ENCODE results near the gene JMJD1C.

JMJD1C gene

DNA sequence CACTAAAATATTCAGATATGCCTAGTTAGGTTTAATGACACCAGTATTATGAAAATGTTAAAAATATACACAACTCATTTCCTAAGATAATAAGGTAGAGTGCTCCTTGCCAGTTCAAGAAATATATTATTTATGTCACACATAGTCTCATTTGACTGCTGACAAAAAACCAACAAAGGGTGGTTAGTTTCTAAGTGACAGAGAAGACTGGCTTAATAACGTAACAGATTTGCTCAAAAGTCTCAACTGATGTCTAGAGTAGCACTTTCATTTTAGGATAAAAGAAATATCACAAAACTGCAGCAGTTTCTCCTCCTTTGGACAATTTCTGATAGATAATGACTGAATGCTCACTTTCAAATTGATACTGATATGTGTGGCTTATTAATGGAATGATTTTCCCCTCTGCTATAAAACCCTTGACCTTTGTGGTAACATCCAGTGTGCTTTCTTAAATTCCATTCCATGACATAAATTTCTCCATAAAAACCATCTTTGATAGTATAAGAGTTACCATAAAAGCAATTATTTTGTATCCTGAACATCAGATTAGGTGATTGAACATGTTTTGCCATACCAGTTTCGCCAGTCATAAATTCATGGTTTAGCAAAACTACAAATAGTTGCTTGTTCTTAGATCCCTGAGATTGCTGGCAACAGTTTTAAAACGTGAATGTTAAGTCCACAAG, 238.4 kb downstream of the JMJD1C start:
- TF ChIP-seq, protein P1, sequence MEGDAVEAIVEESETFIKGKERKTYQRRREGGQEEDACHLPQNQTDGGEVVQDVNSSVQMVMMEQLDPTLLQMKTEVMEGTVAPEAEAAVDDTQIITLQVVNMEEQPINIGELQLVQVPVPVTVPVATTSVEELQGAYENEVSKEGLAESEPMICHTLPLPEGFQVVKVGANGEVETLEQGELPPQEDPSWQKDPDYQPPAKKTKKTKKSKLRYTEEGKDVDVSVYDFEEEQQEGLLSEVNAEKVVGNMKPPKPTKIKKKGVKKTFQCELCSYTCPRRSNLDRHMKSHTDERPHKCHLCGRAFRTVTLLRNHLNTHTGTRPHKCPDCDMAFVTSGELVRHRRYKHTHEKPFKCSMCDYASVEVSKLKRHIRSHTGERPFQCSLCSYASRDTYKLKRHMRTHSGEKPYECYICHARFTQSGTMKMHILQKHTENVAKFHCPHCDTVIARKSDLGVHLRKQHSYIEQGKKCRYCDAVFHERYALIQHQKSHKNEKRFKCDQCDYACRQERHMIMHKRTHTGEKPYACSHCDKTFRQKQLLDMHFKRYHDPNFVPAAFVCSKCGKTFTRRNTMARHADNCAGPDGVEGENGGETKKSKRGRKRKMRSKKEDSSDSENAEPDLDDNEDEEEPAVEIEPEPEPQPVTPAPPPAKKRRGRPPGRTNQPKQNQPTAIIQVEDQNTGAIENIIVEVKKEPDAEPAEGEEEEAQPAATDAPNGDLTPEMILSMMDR (conservative IDR thresholded peaks at IDR 0.05) = no peak
- no peak for TF ChIP-seq ZFX (IDR thresholded peaks at IDR 0.05)
- H3K27ac ChIP-seq = no peak overlapping the region

DNA sequence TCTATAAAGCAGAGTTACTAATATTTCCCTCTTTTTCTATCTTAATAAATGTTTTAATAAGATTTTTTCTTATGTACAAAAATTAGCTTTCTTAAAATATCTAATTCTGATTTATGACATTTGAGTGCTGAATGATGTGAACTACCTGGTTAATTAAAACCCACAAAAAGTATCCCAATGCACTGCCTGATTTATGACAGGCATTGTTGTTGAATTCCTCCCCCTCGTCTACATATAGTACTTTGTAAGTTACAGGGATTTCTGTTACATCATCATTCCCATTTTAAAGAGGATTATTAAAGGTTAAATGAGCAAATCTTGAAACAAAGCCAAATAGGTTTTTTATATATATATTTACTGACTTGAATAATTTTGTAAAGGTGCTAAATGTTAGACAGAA, 241.5 kb downstream of the JMJD1C start:
- TF ChIP-seq, protein P1 (conservative IDR thresholded peaks at IDR 0.05) = no peak
- no peak for TF ChIP-seq ZFX (IDR thresholded peaks at IDR 0.05)
- no peak overlapping the region for H3K27ac ChIP-seq

DNA sequence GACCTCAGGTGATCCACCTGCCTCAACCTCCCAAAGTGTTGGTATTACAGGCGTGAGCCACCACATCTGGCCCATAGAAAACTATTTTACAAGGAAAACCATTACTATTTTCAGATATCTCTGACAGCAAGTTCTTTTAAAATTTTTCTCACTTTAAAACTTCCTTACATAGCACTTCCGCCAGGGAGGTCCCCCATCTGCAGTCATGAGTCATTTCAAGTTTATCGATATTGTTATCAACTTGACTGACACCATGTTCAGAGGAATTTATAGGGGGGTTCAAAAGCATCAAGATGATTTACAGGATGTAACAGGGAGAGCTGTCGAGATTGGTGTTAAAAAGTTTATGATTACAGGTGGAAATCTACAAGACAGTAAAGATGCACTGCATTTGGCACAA, 243.8 kb downstream of the JMJD1C start:
- no peak for TF ChIP-seq ZFX (IDR thresholded peaks at IDR 0.05)
- TF ChIP-seq, protein P1 (conservative IDR thresholded peaks at IDR 0.05) = no peak
- no peak overlapping the region for H3K27ac ChIP-seq

DNA sequence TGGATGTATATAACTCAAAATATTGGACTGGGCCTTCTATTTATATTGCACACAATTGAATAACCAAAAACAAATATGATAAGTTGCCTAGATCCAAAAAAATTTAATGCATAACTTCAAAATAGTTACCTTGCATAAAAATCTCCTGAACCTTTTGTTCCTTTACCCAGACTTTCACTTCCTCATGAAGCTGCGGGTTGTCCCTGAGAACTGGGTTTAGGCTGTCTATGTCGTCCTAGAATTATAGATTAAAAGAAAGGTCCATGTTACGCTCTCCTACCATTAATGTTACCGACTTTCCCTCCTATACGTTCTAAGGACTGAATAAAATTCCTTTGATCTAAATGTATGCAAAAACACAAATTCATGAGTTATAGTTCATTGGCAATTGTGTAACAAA, 246.0 kb downstream of the JMJD1C start:
- no peak overlapping the region for H3K27ac ChIP-seq
- no peak for TF ChIP-seq ZFX (IDR thresholded peaks at IDR 0.05)
- TF ChIP-seq, protein P1 (conservative IDR thresholded peaks at IDR 0.05) = no peak

DNA sequence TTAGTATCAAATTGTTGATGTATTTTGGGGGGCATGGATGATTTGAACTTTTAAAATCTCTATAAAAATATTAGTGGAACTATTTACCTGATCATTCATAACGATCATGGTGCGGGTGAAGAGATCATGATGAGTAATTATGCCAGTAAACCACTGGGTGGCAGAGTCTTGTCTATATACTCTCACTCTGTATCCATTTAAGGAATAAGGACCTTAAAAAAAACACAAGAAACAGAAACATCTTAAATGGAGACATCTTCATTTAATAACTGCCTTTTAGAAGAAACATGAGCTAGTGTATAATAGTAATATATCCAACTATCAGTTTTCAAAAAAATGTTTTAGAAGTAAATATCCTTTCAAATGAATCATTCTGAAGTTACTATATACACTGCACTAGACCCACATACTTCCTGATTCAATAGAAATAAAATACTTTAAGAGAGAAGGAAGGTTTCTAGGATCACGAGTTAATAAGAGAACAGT, 248.6 kb downstream of the JMJD1C start:
- no peak for TF ChIP-seq ZFX (IDR thresholded peaks at IDR 0.05)
- TF ChIP-seq, protein P1 (conservative IDR thresholded peaks at IDR 0.05) = peak; percentile 88
- no peak overlapping the region for H3K27ac ChIP-seq

DNA sequence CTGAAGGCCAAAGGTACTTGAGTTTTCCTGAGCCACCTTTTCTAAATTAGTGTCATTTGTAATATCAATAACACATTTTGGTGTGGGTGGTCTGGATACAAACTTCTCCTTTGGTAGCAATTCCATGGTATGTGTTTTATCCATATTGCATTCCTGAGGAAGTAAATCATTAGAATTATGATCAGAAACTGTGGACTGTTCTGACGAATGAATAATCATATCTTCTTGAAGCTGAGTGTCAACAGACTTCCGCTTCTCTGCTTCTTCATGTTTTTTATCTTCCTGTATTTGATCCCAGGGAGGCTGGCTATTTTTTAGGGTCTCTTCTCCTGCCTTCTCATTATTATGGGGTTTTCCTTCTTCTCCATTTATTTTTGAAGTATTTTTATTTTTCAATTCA, 251.2 kb downstream of the JMJD1C start:
- TF ChIP-seq, protein P1 (conservative IDR thresholded peaks at IDR 0.05) = no peak
- TF ChIP-seq ZFX (IDR thresholded peaks at IDR 0.05) = no peak
- no peak overlapping the region for H3K27ac ChIP-seq

DNA sequence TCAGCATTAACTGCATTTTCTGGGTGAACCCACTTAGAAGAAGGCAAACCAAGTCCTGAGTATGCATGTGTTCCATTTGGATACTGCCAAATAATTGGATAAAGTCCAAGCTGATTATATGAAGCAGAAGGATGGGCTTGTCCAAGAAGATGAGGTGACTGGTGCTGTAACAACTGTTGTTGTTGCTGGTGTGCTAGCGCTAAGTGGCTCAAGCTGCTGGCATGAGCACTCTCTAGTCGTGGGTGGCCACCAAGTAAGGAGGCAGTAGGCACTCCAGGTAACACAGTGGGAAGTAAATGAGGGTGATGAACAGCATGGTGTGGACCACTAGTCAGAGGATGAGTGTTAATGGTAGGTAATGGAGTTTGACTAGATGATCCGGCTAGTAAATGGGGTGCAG, 252.3 kb downstream of the JMJD1C start:
- no peak for TF ChIP-seq ZFX (IDR thresholded peaks at IDR 0.05)

More for the DNA sequence above, 252.3 kb downstream of the JMJD1C start:
- no peak overlapping the region for H3K27ac ChIP-seq

All from C4-2B (cell line).